Mesendoderm (in vitro differentiated cells): ENCODE measurements around the gene DTNB.
"Not testable (repeated sequence)": the region's sequence is repeated elsewhere in the genome, so short reads cannot be mapped to it uniquely, and the experiment has no call there.

Experiments
- DNase-seq: peaks from one replicate; pipeline ENCODE4 v3.0.0; 2013
- H2AK5ac ChIP-seq: 2 replicates; pipeline ENCODE4 v1.6.1; 2013; ENCODE audit warnings: low read length, inconsistent platforms
- H2BK120ac ChIP-seq: 2 replicates; pipeline ENCODE4 v1.6.1; 2013; ENCODE audit warnings: low read depth, mild to moderate bottlenecking, low read length, moderate library complexity, mixed read lengths
- H2BK15ac ChIP-seq: replicated peaks from 2 replicates; pipeline ENCODE4 v1.6.1; 2013; ENCODE audit warnings: low read depth, mild to moderate bottlenecking, moderate library complexity
- H2BK5ac ChIP-seq: 2 replicates; pipeline ENCODE4 v1.6.1; 2013; ENCODE audit warnings: low read length, inconsistent platforms
- H3K18ac ChIP-seq: 2 replicates; pipeline ENCODE4 v1.6.1; 2013; ENCODE audit warnings: mild to moderate bottlenecking, low read length, mixed read lengths
- H3K23ac ChIP-seq: one replicate; pipeline ENCODE4 v1.6.1; 2013; ENCODE audit warnings: low read length
- H3K27ac ChIP-seq: 2 replicates; pipeline ENCODE4 v1.5.1; 2013; ENCODE audit warnings: low read depth, mild to moderate bottlenecking, inconsistent platforms, low read length, moderate library complexity
- H3K27me3 ChIP-seq: 2 replicates; pipeline ENCODE4 v1.6.1; 2013; ENCODE audit warnings: low read length, control low read depth, mild to moderate bottlenecking, inconsistent platforms; ENCODE audit not compliant: insufficient read depth, poor library complexity
- H3K36me3 ChIP-seq: 2 replicates; pipeline ENCODE4 v1.6.1; 2013; ENCODE audit warnings: low read length, inconsistent platforms; ENCODE audit not compliant: control insufficient read depth, insufficient read depth
- H3K4ac ChIP-seq: one replicate; pipeline ENCODE4 v1.6.1; 2013; ENCODE audit warnings: low read depth, mild to moderate bottlenecking, low read length, moderate library complexity
- H3K4me1 ChIP-seq: 2 replicates; pipeline ENCODE4 v1.6.1; 2013; ENCODE audit warnings: low read depth, low read length, inconsistent platforms; ENCODE audit not compliant: control insufficient read depth
- H3K4me2 ChIP-seq: 2 replicates; pipeline ENCODE4 v1.6.1; 2013; ENCODE audit warnings: low read length
- H3K4me3 ChIP-seq: 2 replicates; pipeline ENCODE4 v1.5.1; 2013; ENCODE audit warnings: mild to moderate bottlenecking, low read length
- H3K56ac ChIP-seq: one replicate; pipeline ENCODE4 v1.6.1; 2013; ENCODE audit warnings: low read length
- H3K79me1 ChIP-seq: 2 replicates; pipeline ENCODE4 v1.6.1; 2013; ENCODE audit warnings: low read length, inconsistent platforms
- H3K79me2 ChIP-seq: 2 replicates; pipeline ENCODE4 v1.6.1; 2013; ENCODE audit warnings: mild to moderate bottlenecking, low read length; ENCODE audit not compliant: control insufficient read depth, insufficient read depth
- H3K9ac ChIP-seq: 2 replicates; pipeline ENCODE4 v1.6.1; 2013; ENCODE audit warnings: low read length, inconsistent platforms
- H4K5ac ChIP-seq: one replicate; pipeline ENCODE4 v1.6.1; 2013; ENCODE audit warnings: low read length
- H4K8ac ChIP-seq: one replicate; pipeline ENCODE4 v1.6.1; 2013; ENCODE audit warnings: low read depth, mild to moderate bottlenecking, control low read depth, low read length, moderate library complexity
- WGBS: extraction: QIAGEN DNeasy Blood & Tissue Kit; methylation state at CpG from one replicate; pipeline ENCODE4 v1.1.7; 2013; ENCODE audit warnings: low lambda C conversion rate, missing lambda C conversion rate; ENCODE audit not compliant: insufficient coverage; ENCODE audit errors: extremely low coverage; 5-methylcytosine and 5-hydroxymethylcytosine counted together

Gene DTNB

DNA sequence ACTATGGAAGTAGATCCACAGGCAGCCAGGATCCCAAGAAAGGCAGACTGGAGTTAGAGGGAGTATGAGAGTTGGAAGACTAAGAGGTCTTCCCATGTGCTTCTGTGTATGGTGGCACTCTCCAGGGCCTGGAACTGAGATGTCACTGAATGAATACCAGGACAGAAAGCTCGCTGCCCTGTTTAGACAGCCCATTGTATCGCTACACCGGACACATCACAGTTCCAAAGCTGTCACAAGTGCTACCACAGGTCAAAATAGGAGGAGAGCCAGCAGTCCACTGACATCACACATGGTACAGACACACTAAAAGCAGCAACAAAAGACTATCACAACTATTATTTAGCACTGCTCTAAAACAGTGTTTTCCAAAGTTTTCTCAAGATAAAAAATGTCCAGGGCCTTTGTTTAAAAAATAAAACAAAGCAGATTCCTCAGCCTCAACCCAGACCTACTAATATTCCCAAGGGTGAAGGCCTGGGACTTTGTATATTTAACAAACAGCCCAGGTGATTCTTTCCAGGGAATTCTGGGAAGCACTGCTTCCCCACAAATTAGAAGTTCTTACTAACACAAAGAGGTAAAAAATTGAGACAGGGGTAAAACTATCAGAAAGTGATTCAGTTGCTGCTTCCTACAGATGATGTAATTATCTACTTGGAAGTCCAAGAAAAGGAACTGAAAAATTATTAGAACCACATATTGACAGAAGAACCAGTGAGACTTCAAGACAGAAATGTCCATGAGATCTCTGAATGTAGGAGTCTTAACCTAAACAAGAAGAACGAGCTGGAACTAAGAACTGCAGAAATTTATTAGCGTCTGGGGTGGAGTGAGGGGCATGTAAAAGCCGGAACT lies 116.0 kb downstream of the DTNB start:
- H3K79me1 ChIP-seq: no peaks in the 10 kb centered on the region
- H3K56ac ChIP-seq: no peak overlapping the region
- no peak overlapping the region for H2AK5ac ChIP-seq
- no peak overlapping the region for H3K4me3 ChIP-seq
- H3K27ac ChIP-seq: no peak overlapping the region
- no CpG with 5 or more reads among the region's 6 CpGs for WGBS
- no peak overlapping the region for H3K4ac ChIP-seq
- no peak overlapping the region for H3K9ac ChIP-seq
- no peak overlapping the region for H3K18ac ChIP-seq
- H3K79me2 ChIP-seq: no peaks in the 10 kb centered on the region
- no peaks in the 10 kb centered on the region for H3K36me3 ChIP-seq
- no peak overlapping the region for H2BK5ac ChIP-seq
- no peak overlapping the region for H3K23ac ChIP-seq
- H2BK120ac ChIP-seq: no peak overlapping the region
- no peak for DNase-seq
- H2BK15ac ChIP-seq: no peak overlapping the region
- H3K27me3 ChIP-seq: no peaks in the 10 kb centered on the region
- no peak overlapping the region for H4K5ac ChIP-seq
- no peaks in the 10 kb centered on the region for H3K4me1 ChIP-seq
- H3K4me2 ChIP-seq: no peak overlapping the region
- H4K8ac ChIP-seq: no peak overlapping the region

DNA sequence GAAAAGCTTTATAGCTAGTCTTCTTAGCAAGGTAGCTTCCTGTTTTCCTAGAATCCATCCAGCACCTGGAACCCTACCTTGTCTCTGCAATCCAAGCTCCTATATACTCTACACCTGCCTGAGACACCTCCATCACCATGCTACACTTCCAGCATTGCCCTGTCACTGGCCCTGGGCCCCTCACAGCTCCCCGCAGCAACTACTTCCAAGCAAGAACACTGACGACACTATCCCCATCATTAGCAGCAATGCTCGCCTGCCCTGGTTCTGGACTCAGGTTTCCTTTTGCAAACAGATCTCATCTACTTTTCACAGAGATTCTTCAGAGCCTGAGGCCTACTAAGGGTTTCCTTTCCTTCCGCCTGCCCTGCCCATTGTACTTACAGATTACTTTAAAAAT lies 121.1 kb downstream of the DTNB start:
- no CpG with 5 or more reads among the region's 4 CpGs for WGBS

DNA sequence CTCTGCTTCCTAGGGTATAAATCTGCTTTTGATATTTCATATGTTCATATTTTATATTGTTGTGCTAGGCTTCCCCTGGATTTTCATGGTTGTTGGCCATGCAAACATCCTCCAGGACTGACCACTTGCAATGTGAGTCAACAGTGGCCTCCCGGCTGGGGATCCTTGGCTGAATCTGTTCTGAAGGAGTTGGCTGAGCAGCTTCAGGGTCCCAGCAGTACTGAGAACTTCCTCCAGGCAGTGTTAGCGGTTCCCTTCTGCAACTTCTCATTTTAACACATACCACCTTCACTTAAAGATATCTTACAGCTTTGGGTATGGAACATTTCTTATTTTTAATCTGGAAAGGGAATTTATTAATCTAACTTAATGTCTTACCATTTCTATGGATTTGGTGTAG lies 122.1 kb downstream of the DTNB start:
- H3K79me1 ChIP-seq: no peaks in the 10 kb centered on the region
- H3K18ac ChIP-seq: no peak overlapping the region
- no peak overlapping the region for H3K56ac ChIP-seq
- DNase-seq: no peak
- H3K79me2 ChIP-seq: no peaks in the 10 kb centered on the region
- H3K4me2 ChIP-seq: no peak overlapping the region
- no peak overlapping the region for H3K9ac ChIP-seq
- H4K8ac ChIP-seq: no peak overlapping the region
- no peak overlapping the region for H3K23ac ChIP-seq
- H2BK120ac ChIP-seq: no peak overlapping the region
- H3K4ac ChIP-seq: no peak overlapping the region
- H3K27ac ChIP-seq: no peak overlapping the region
- H2AK5ac ChIP-seq: no peak overlapping the region
- WGBS: no CpG with 5 or more reads among the region's 2 CpGs
- H4K5ac ChIP-seq: no peak overlapping the region
- no peak overlapping the region for H2BK5ac ChIP-seq
- no peaks in the 10 kb centered on the region for H3K4me1 ChIP-seq
- H2BK15ac ChIP-seq: no peak overlapping the region
- H3K4me3 ChIP-seq: no peak overlapping the region
- H3K27me3 ChIP-seq: no peaks in the 10 kb centered on the region
- no peaks in the 10 kb centered on the region for H3K36me3 ChIP-seq

More for the DNA sequence above, 121.1 kb downstream of the DTNB start:
- Histone ChIP-seq H4K8ac (no peak overlapping the region), H3K56ac (no peak overlapping the region), H2BK15ac (no peak overlapping the region), H3K79me2 (no peaks in the 10 kb centered on the region), H3K4me3 (no peak overlapping the region), H3K23ac (no peak overlapping the region), H3K4me1 (no peaks in the 10 kb centered on the region), H3K79me1 (no peaks in the 10 kb centered on the region), H3K9ac (no peak overlapping the region), H3K27me3 (no peaks in the 10 kb centered on the region), H4K5ac (no peak overlapping the region), H3K4ac (no peak overlapping the region), H2AK5ac (no peak overlapping the region), H2BK120ac (no peak overlapping the region), H2BK5ac (no peak overlapping the region), H3K27ac (no peak overlapping the region), H3K18ac (no peak overlapping the region), H3K4me2 (no peak overlapping the region), H3K36me3 (no peaks in the 10 kb centered on the region)
- no peak for DNase-seq

DNA sequence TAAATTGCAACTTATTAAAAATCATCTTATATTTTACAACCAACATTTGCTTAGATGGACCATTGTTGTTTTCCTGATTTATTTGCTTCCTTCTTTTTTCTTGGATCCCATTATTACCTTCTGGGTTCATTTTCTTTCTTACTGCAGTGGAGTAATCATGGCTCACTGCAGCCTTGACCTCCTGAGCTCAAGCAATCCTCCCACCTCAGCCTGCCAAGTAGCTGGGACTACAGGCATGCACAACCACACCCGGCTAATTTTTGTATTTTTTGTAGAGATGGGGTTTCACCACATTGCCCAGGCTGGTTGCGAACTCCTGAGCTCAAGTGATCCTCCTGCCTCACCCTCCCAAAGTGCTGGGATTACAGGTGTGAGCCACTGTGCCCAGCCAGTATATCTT lies 123.8 kb downstream of the DTNB start:
- DNase-seq, H3K23ac ChIP-seq, H2BK120ac ChIP-seq: not testable (repeated sequence)

DNA sequence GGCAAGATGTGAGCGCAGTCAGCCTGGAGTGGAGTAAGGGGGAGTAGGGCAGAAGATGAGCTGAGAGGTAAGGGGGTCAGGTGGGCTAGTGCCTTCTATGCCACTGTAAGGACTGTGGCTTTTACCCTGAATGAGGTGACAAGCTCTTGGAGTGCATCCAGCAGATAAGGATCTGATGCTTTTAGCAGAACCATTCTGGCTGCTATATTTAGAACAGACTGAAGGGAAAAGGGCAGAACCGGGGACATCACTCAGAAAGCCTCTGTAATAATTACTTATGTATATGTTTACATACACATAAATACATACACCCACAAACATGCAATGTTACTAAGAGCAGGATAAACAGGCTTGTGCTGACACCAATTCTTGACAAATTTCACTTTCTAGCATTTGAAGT lies 124.8 kb downstream of the DTNB start:
- Histone ChIP-seq H4K8ac (no peak overlapping the region), H3K56ac (no peak overlapping the region), H2AK5ac (no peak overlapping the region), H3K79me1 (no peaks in the 10 kb centered on the region), H3K4ac (no peak overlapping the region), H2BK15ac (no peak overlapping the region), H3K23ac (no peak overlapping the region), H2BK5ac (no peak overlapping the region), H3K18ac (no peak overlapping the region), H4K5ac (no peak overlapping the region), H3K27ac (no peak overlapping the region), H2BK120ac (no peak overlapping the region), H3K4me2 (no peak overlapping the region), H3K36me3 (no peaks in the 10 kb centered on the region), H3K27me3 (no peaks in the 10 kb centered on the region), H3K4me3 (no peak overlapping the region), H3K79me2 (no peaks in the 10 kb centered on the region), H3K9ac (no peak overlapping the region), H3K4me1 (no peaks in the 10 kb centered on the region)
- WGBS: no CpG with 5 or more reads among the region's 2 CpGs
- no peak for DNase-seq

More for the DNA sequence above, 123.8 kb downstream of the DTNB start:
- H3K79me2 ChIP-seq, H2BK5ac ChIP-seq, H3K4me3 ChIP-seq, H3K18ac ChIP-seq, H3K4ac ChIP-seq, H3K4me1 ChIP-seq, H2BK15ac ChIP-seq, H4K8ac ChIP-seq, H3K9ac ChIP-seq, H3K56ac ChIP-seq, H3K4me2 ChIP-seq, H4K5ac ChIP-seq, H2AK5ac ChIP-seq, H3K27ac ChIP-seq, H3K36me3 ChIP-seq, H3K79me1 ChIP-seq, H3K27me3 ChIP-seq: not testable (repeated sequence)
- WGBS: no CpG with 5 or more reads among the region's 2 CpGs

DNA sequence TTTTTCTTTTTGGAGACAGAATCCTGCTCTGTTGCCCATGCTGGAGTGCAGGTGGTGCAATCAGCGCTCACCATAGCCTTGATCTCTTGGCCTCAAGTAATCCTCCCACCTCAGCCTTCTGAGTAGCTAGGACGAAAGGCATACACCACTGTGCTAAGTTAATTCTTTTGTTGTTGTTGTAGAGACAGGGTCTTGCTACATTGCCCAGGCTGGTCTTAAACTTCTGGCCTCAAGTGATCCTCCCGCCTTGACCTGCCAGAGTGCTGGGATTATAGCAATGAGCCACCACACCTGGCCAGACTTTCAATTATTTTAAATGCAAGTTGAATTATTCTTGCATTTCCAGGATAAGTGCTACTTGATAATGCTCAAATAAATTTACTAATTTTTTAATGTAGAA lies 126.5 kb downstream of the DTNB start:
- H4K5ac ChIP-seq: no peak overlapping the region
- no peak overlapping the region for H3K9ac ChIP-seq
- no peaks in the 10 kb centered on the region for H3K79me2 ChIP-seq
- no peaks in the 10 kb centered on the region for H3K79me1 ChIP-seq
- H3K27me3 ChIP-seq: no peaks in the 10 kb centered on the region
- no peak overlapping the region for H2AK5ac ChIP-seq
- no peak overlapping the region for H3K23ac ChIP-seq
- no peak overlapping the region for H3K56ac ChIP-seq
- no peaks in the 10 kb centered on the region for H3K36me3 ChIP-seq
- H3K4me3 ChIP-seq: no peak overlapping the region
- no peak overlapping the region for H3K4me2 ChIP-seq
- H4K8ac ChIP-seq: no peak overlapping the region
- H2BK15ac ChIP-seq: no peak overlapping the region
- WGBS: no CpG with 5 or more reads among the region's 3 CpGs
- H3K4ac ChIP-seq: no peak overlapping the region
- DNase-seq: no peak
- no peak overlapping the region for H2BK5ac ChIP-seq
- no peaks in the 10 kb centered on the region for H3K4me1 ChIP-seq
- H3K18ac ChIP-seq: no peak overlapping the region
- no peak overlapping the region for H3K27ac ChIP-seq
- H2BK120ac ChIP-seq: no peak overlapping the region
